H1 (cell line): ENCODE data around the gene PTPRC. TPM values are rescaled to one million over a fixed set of nuclear protein-coding genes. Genes with fewer than 3 reads are reported as not detected.

ENCODE experiments used
- CTCF ChIA-PET: fragments of 300-600 bp; sonication (Branson Sonifier 250); formaldehyde crosslinking; loops from one replicate; lab custom pipeline; 2021; ENCODE audit not compliant: partially characterized antibody; lab: Charles Lee
- POLR2A ChIA-PET: fragments of 300-600 bp; sonication (Branson Sonifier 250); formaldehyde crosslinking; loops from one replicate; lab custom pipeline; 2021; ENCODE audit warnings: inconsistent platforms; ENCODE audit not compliant: partially characterized antibody; lab: Charles Lee
- DNase-seq, 2 experiments: peaks; one replicate each; pipeline versions ENCODE4 v3.0.0 to v3.0.0-alpha.2; 2010 to 2022; ENCODE audit warnings: low spot score in 2 of 2, low read depth in 1 of 2, mixed read lengths in 1 of 2
- FAIRE-seq: peaks from 2 replicates; lab custom pipeline; 2011; peaks lifted over from hg19 to GRCh38; lab: Jason Lieb, UNC
- H2AFZ ChIP-seq: 2 replicates; pipeline ENCODE4 v1.8.1; 2012; ENCODE audit warnings: low read length, inconsistent platforms
- H2AK5ac ChIP-seq: 2 replicates; pipeline ENCODE4 v1.6.1; 2013; ENCODE audit warnings: low read depth, low read length
- H2BK120ac ChIP-seq: replicated peaks from 2 replicates; pipeline ENCODE3; 2013; ENCODE audit warnings: low read depth, low read length, inconsistent platforms
- H2BK12ac ChIP-seq: 2 replicates; pipeline ENCODE4 v1.6.1; 2013; ENCODE audit warnings: low read depth, low read length
- H2BK15ac ChIP-seq: 2 replicates; pipeline ENCODE4 v1.6.1; 2013; ENCODE audit warnings: low read length
- H2BK20ac ChIP-seq: 2 replicates; pipeline ENCODE4 v1.6.1; 2013; ENCODE audit warnings: low read length
- H2BK5ac ChIP-seq: 2 replicates; pipeline ENCODE4 v1.6.1; 2013; ENCODE audit warnings: low read depth, low read length
- H3K14ac ChIP-seq: 2 replicates; pipeline ENCODE4 v1.6.1; 2013; ENCODE audit warnings: inconsistent platforms; ENCODE audit not compliant: insufficient read length
- H3K18ac ChIP-seq: 2 replicates; pipeline ENCODE4 v1.6.1; 2013; ENCODE audit warnings: low read length; ENCODE audit errors: extremely low read depth
- H3K23ac ChIP-seq: 2 replicates; pipeline ENCODE4 v1.6.1; 2013; ENCODE audit warnings: inconsistent platforms; ENCODE audit not compliant: insufficient read length
- H3K23me2 ChIP-seq: 2 replicates; pipeline ENCODE4 v1.6.1; 2013; ENCODE audit warnings: low read depth, low read length
- H3K27ac ChIP-seq: 2 replicates; pipeline ENCODE4 v1.6.1; 2011; ENCODE audit warnings: low read depth, low read length, inconsistent platforms
- H3K27me3 ChIP-seq, 4 experiments: replicated peaks in 1 of 4; 1 replicate in 1 of 4; 2 replicates in 3 of 4; pipeline versions ENCODE4 v1.6.1 to v1.8.1; 2011 to 2013; ENCODE audit warnings: low read length in 3 of 4, mild to moderate bottlenecking in 3 of 4, inconsistent platforms in 2 of 4, mixed read lengths in 2 of 4, moderate library complexity in 1 of 4; ENCODE audit not compliant: control insufficient read depth in 3 of 4, insufficient read depth in 3 of 4; ENCODE audit errors: extremely low read depth in 1 of 4
- H3K36me3 ChIP-seq, 4 experiments: 2 replicates each; pipeline versions ENCODE4 v1.6.1 to v1.8.1; 2011 to 2013; ENCODE audit warnings: mild to moderate bottlenecking in 4 of 4, low read length in 3 of 4, moderate library complexity in 2 of 4, control low read depth in 1 of 4, inconsistent platforms in 1 of 4; ENCODE audit not compliant: insufficient read depth in 4 of 4, control insufficient read depth in 2 of 4
- H3K4ac ChIP-seq: replicated peaks from 2 replicates; pipeline ENCODE3; 2013; ENCODE audit warnings: low read length, low read depth, mixed read lengths, inconsistent platforms; ENCODE audit not compliant: insufficient read length
- H3K4me1 ChIP-seq, 4 experiments: replicated peaks in 1 of 4; 1 replicate in 1 of 4; 2 replicates in 3 of 4; pipeline versions ENCODE4 v1.6.1 to v1.8.1; 2011 to 2013; ENCODE audit warnings: low read length in 3 of 4, inconsistent platforms in 2 of 4, mixed read lengths in 1 of 4; ENCODE audit not compliant: insufficient read depth in 4 of 4, control insufficient read depth in 3 of 4
- H3K4me2 ChIP-seq, 2 experiments: 2 replicates each; pipeline versions ENCODE4 v1.6.1 to v1.8.1; 2011 to 2013; ENCODE audit warnings: low read depth in 2 of 2, low read length in 2 of 2, control low read depth in 1 of 2, inconsistent platforms in 1 of 2, mild to moderate bottlenecking in 1 of 2; ENCODE audit not compliant: insufficient read depth in 1 of 2
- H3K4me3 ChIP-seq, 4 experiments: fragments of 200-600, 300-600 bp in 1 of 4; sonication (generic), shearing (Covaris generic), sonication (Bioruptor Twin) in 1 of 4; 2 replicates each; pipeline versions ENCODE4 v1.5.1 to v1.8.1; 2011 to 2016; ENCODE audit warnings: low read length in 4 of 4, low read depth in 3 of 4, control low read depth in 2 of 4, inconsistent platforms in 2 of 4, mild to moderate bottlenecking in 2 of 4, mixed read lengths in 1 of 4, moderate library complexity in 1 of 4; ENCODE audit not compliant: insufficient read depth in 2 of 4; ENCODE audit errors: extremely low read depth in 1 of 4
- H3K56ac ChIP-seq: replicated peaks from 2 replicates; pipeline ENCODE3; 2013; ENCODE audit warnings: low read depth, mild to moderate bottlenecking, mixed read lengths, low read length, inconsistent platforms; ENCODE audit not compliant: insufficient read length
- H3K79me1 ChIP-seq: 2 replicates; pipeline ENCODE4 v1.6.1; 2013; ENCODE audit warnings: low read depth, low read length, control low read depth
- H3K79me2 ChIP-seq, 2 experiments: 2 replicates each; pipeline versions ENCODE4 v1.6.1 to v1.8.1; 2012 to 2013; ENCODE audit warnings: low read length in 2 of 2, mild to moderate bottlenecking in 2 of 2, inconsistent platforms in 1 of 2; ENCODE audit not compliant: insufficient read depth in 2 of 2, control insufficient read depth in 1 of 2
- H3K9ac ChIP-seq, 4 experiments: replicated peaks in 1 of 4; 1 replicate in 1 of 4; 2 replicates in 3 of 4; pipeline versions ENCODE4 v1.6.1 to v1.8.1; 2011 to 2013; ENCODE audit warnings: low read depth in 3 of 4, low read length in 3 of 4, control low read depth in 2 of 4, mild to moderate bottlenecking in 2 of 4, moderate library complexity in 2 of 4, inconsistent platforms in 1 of 4; ENCODE audit errors: extremely low read depth in 1 of 4
- H3K9me3 ChIP-seq, 2 experiments: 2 replicates each; pipeline versions ENCODE4 v1.6.1 to v1.8.1; 2012 to 2013; ENCODE audit warnings: mild to moderate bottlenecking in 2 of 2, moderate library complexity in 2 of 2, control low read depth in 1 of 2, inconsistent platforms in 1 of 2, low read depth in 1 of 2, low read length in 1 of 2, mixed read lengths in 1 of 2; ENCODE audit not compliant: insufficient read depth in 2 of 2
- H4K20me1 ChIP-seq, 2 experiments: replicated peaks in 1 of 2; 2 replicates each; pipeline versions ENCODE3 to v1.8.1; 2011 to 2013; ENCODE audit warnings: inconsistent platforms in 2 of 2, low read length in 2 of 2, mild to moderate bottlenecking in 1 of 2; ENCODE audit not compliant: insufficient read depth in 2 of 2, control insufficient read depth in 1 of 2
- H4K5ac ChIP-seq: 2 replicates; pipeline ENCODE4 v1.6.1; 2013; ENCODE audit warnings: low read length, low read depth, mixed read lengths, inconsistent platforms; ENCODE audit not compliant: insufficient read length
- H4K8ac ChIP-seq: 2 replicates; pipeline ENCODE4 v1.8.0; 2013; ENCODE audit warnings: mild to moderate bottlenecking, moderate library complexity, low read length, inconsistent platforms; ENCODE audit not compliant: insufficient read depth; ENCODE audit errors: extremely low read depth
- H4K91ac ChIP-seq: replicated peaks from 2 replicates; pipeline ENCODE3; 2013; ENCODE audit warnings: low read length, mixed read lengths, inconsistent platforms; ENCODE audit not compliant: insufficient read length
- BACH1 ChIP-seq: IDR thresholded peaks from 2 replicates; pipeline ENCODE4 v1.6.1; 2012; ENCODE audit warnings: low read length, improper control_type of control experiment
- BRCA1 ChIP-seq: IDR thresholded peaks from 2 replicates; pipeline ENCODE4 v1.6.1; 2012; ENCODE audit warnings: low read depth, low read length, improper control_type of control experiment
- CBX5 ChIP-seq: fragments of 300-800, 300-1000 bp; sonication (generic); IDR thresholded peaks from 2 replicates; pipeline ENCODE4 v1.7.1; 2016; ENCODE audit warnings: antibody characterized with exemption, low read length, low read depth
- CBX8 ChIP-seq: fragments of 300-800, 300-1000 bp; sonication (generic); IDR thresholded peaks from 2 replicates; pipeline ENCODE4 v1.7.1; 2016; ENCODE audit warnings: low read depth, low read length, borderline replicate concordance
- CREB1 ChIP-seq: IDR thresholded peaks from 2 replicates; pipeline ENCODE4 v1.6.1; 2012; ENCODE audit warnings: inconsistent platforms
- GABPA ChIP-seq: IDR thresholded peaks from 2 replicates; pipeline ENCODE4 v1.6.1; 2011; ENCODE audit warnings: mild to moderate bottlenecking, low read length, moderate library complexity, borderline replicate concordance; ENCODE audit not compliant: insufficient read depth
- HDAC6 ChIP-seq: IDR thresholded peaks from one replicate; pipeline ENCODE4 v1.7.1; 2012; ENCODE audit warnings: low read depth, mild to moderate bottlenecking, inconsistent platforms, low read length, moderate library complexity
- KDM1A ChIP-seq: fragments of 200-600, 300-600 bp; sonication (generic); IDR thresholded peaks from 2 replicates; pipeline ENCODE4 v1.7.1; 2016; ENCODE audit warnings: mild to moderate bottlenecking, low read length, borderline replicate concordance
- RBBP5 ChIP-seq: IDR thresholded peaks from 2 replicates; pipeline ENCODE4 v1.7.1; 2012; ENCODE audit warnings: low read depth, mild to moderate bottlenecking, inconsistent platforms, low read length, moderate library complexity, borderline replicate concordance
- RNF2 ChIP-seq: fragments of 200-900, 300-1000 bp; sonication (generic); IDR thresholded peaks from 2 replicates; pipeline ENCODE4 v1.7.1; 2016; ENCODE audit warnings: borderline replicate concordance, low read depth, mild to moderate bottlenecking, antibody characterized with exemption, low read length; ENCODE audit not compliant: poor library complexity, severe bottlenecking; ENCODE audit errors: missing control alignments
- SIRT6 ChIP-seq: IDR thresholded peaks from one replicate; pipeline ENCODE4 v1.7.1; 2012; ENCODE audit warnings: low read length, inconsistent platforms
- TEAD4 ChIP-seq: IDR thresholded peaks from 2 replicates; pipeline ENCODE4 v1.6.1; 2012; ENCODE audit warnings: low read depth, low read length, inconsistent platforms, mixed read lengths
- WGBS, 2 experiments: shearing (Covaris generic) in 1 of 2; methylation state at CpG; one replicate each; pipeline versions ENCODE4 v1.1.6 to v1.1.7; 2013 to 2015; ENCODE audit warnings: low lambda C conversion rate in 2 of 2, mixed read lengths in 2 of 2, inconsistent platforms in 1 of 2, low coverage in 1 of 2, missing lambda C conversion rate in 1 of 2; ENCODE audit not compliant: insufficient replicate concordance in 2 of 2, insufficient coverage in 1 of 2, insufficient read length in 1 of 2; ENCODE audit errors: extremely low coverage in 1 of 2, missing lambda C conversion rate in 1 of 2; 5-methylcytosine and 5-hydroxymethylcytosine counted together
- polyA plus RNA-seq, 7 experiments: library from polyadenylated mRNA; depleted of rRNA in 3 of 7; stranded (reverse) in 5 of 7; unstranded in 2 of 7; fragments of >200 nt in 5 of 7; fragments of 200-250 nt in 2 of 7; gene quantifications; 1 replicate in 5 of 7; 2 replicates in 1 of 7; 4 replicates in 1 of 7; pipeline versions ENCODE4 v1.2.1 to v1.2.3, GENCODE V29; 2011 to 2013; ENCODE audit warnings: missing spikeins in 2 of 7, mixed read lengths in 2 of 7
- total RNA-seq: library from RNA; stranded (reverse); fragmentation: NEBNext Ultra II Directional; extraction: Animal tissue kit (Norgen Biotek cat#: 25700); gene quantifications from 2 replicates; pipeline ENCODE4 v1.2.1, GENCODE V29; 2021
- TF ChIP-seq, protein P1 (sequence below): IDR thresholded peaks from 2 replicates; pipeline ENCODE4 v1.6.1; 2012; ENCODE audit warnings: inconsistent platforms

PTPRC gene
- total and polyA plus RNA-seq, 2 of the 8 experiments (the other 6 are each of a cell fraction or from before 2014, with no cell fraction given) = 0.05 TPM; not detected in 1

- no peak overlapping the region for H2AFZ ChIP-seq
- CTCF ChIA-PET = interaction anchor here (0.5 to 1.5 kb wide), 5 partner anchors 11 to 139 kb away, joined by 3 to 8 read pairs (median 3); no protein-coding TSS in a partner anchor
- no peak overlapping the region for H3K4ac ChIP-seq
- DNase-seq = no peak
- no peak overlapping the region for H4K8ac ChIP-seq
- no peak overlapping the region for H3K4me3 ChIP-seq
- H3K27me3 ChIP-seq = no peaks in the 10 kb centered on the region
- H3K56ac ChIP-seq = no peak overlapping the region
- H3K36me3 ChIP-seq = no peaks in the 10 kb centered on the region; a peak in 1 of 8 replicates
- no peak overlapping the region for H3K14ac ChIP-seq
- no peak overlapping the region for H2BK12ac ChIP-seq
- H3K9ac ChIP-seq = no peak overlapping the region
- no peak overlapping the region for H2BK120ac ChIP-seq
- no peaks in the 10 kb centered on the region for H3K9me3 ChIP-seq
- no peak overlapping the region for H2BK15ac ChIP-seq
- FAIRE-seq = no peak
- peaks cover 0 to 5% (median 3%) of the 10 kb centered on the region in 4 experiments; a peak in 2 of 7 replicates for H3K4me1 ChIP-seq
- no peak overlapping the region for H3K27ac ChIP-seq
- H2BK5ac ChIP-seq = no peak overlapping the region
- no peaks in the 10 kb centered on the region for H3K79me2 ChIP-seq
- no peaks in the 10 kb centered on the region for H3K23me2 ChIP-seq
- H3K4me2 ChIP-seq = no peak overlapping the region
- POLR2A ChIA-PET = no interaction called here
- no peak overlapping the region for H3K23ac ChIP-seq
- WGBS, 2 experiments = 84% methylated on average over 3 of the region's 3 CpGs; no CpG with 5 or more reads in 1 of the 2 experiments
- H4K20me1 ChIP-seq = no peaks in the 10 kb centered on the region
- no peak overlapping the region for H2BK20ac ChIP-seq
- H4K5ac ChIP-seq = no peak overlapping the region
- H3K18ac ChIP-seq = no peak overlapping the region
- H3K79me1 ChIP-seq = no peaks in the 10 kb centered on the region
- no peak overlapping the region for H4K91ac ChIP-seq
- no peak overlapping the region for H2AK5ac ChIP-seq
- TF ChIP-seq HDAC6 (no peak), CREB1 (no peak), CBX5 (no peak), KDM1A (no peak), BACH1 (no peak), RBBP5 (no peak), GABPA (no peak), TEAD4 (no peak), SIRT6 (no peak), RNF2 (no peak), BRCA1 (no peak), CBX8 (no peak)
- TF ChIP-seq, protein P1, sequence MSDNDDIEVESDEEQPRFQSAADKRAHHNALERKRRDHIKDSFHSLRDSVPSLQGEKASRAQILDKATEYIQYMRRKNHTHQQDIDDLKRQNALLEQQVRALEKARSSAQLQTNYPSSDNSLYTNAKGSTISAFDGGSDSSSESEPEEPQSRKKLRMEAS = no peak
Measured at GRCh38 chr1:198606020-198606438, 32.8 kb upstream of the PTPRC start.
